Effector memory CD8-positive, alpha-beta T cell (primary cell): ENCODE results near the gene TUBGCP3.

Experiments
- ATAC-seq: fragments of 150-1000 bp; cut with Tn5 transposase; replicated peaks from 2 replicates; pipeline ENCODE4 v1.10.0; 2021; ENCODE audit warnings: mild to moderate bottlenecking, moderate library complexity
- DNase-seq, 3 experiments: peaks; one replicate each; pipeline ENCODE4 v3.0.0; 2021
- H3K27ac Mint-ChIP-seq, 2 donors: one replicate each; pipeline ENCODE4 v1.8.0; 2022; ENCODE audit warnings: mild to moderate bottlenecking in 2 of 2, mixed read lengths in 2 of 2, moderate library complexity in 2 of 2
- H3K27me3 Mint-ChIP-seq, 2 donors: one replicate each; pipeline ENCODE4 v1.8.0; 2022; ENCODE audit warnings: mixed read lengths in 2 of 2
- H3K36me3 Mint-ChIP-seq: one replicate; pipeline ENCODE4 v1.8.0; 2022; ENCODE audit warnings: mild to moderate bottlenecking, moderate library complexity, mixed read lengths; ENCODE audit not compliant: insufficient read depth
- H3K4me1 Mint-ChIP-seq, 2 donors: one replicate each; pipeline ENCODE4 v1.8.0; 2022; ENCODE audit warnings: low read depth in 2 of 2, mixed read lengths in 2 of 2
- H3K4me3 Mint-ChIP-seq, 2 donors: one replicate each; pipeline ENCODE4 v1.8.0; 2022; ENCODE audit warnings: mild to moderate bottlenecking in 2 of 2, mixed read lengths in 2 of 2, moderate library complexity in 2 of 2
- H3K9me3 Mint-ChIP-seq, 2 donors: one replicate each; pipeline ENCODE4 v1.8.0; 2022; ENCODE audit warnings: mixed read lengths in 2 of 2

The TUBGCP3 gene

DNA sequence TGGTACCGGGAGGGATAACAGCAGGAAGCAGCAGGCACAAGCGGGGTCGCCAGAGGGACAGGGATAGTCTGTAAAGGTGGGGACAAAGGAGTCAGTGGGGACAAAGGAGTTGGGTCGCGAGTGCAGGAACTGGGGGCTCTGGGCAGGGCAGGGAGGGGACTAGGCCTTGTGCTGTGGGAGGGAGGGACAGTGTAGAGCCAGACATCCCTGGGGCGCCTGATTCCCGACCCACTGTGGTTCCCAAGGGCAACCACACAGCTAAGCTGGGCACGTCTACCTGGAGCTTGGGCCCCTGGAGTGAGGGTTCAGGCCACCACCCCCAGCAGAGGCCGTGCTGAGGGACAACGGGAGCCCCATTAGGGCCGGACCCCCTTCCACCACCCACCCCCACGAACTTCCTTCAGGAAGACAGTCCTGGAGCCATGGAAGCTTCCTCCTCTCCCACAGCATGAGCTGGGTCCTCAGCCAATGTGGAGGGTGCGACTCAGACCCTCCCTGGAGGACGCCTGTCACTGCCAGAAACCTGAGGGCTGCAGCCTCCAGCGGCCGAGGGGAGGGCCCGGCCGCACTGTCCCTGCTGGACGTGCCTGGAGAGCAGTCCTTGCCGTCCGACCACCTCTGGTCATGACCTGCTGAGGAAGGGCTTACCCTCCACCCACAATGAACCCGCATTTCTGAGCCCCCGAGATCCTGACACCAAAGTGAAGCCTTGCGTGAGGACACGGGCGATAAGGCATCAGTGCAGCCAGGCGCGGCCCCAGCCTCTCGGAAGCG, 133.9 kb downstream of the TUBGCP3 start:
- ATAC-seq, result no peak
- no peak overlapping the region for H3K4me3 Mint-ChIP-seq
- no peaks in the 10 kb centered on the region for H3K4me1 Mint-ChIP-seq
- DNase-seq, result no peak
- peaks cover 0 to 27% of the 10 kb centered on the region in 2 donors for H3K27me3 Mint-ChIP-seq
- no peak overlapping the region for H3K27ac Mint-ChIP-seq
- H3K36me3 Mint-ChIP-seq, result no peaks in the 10 kb centered on the region
- peaks cover 0 to 7% of the 10 kb centered on the region in 2 donors for H3K9me3 Mint-ChIP-seq

DNA sequence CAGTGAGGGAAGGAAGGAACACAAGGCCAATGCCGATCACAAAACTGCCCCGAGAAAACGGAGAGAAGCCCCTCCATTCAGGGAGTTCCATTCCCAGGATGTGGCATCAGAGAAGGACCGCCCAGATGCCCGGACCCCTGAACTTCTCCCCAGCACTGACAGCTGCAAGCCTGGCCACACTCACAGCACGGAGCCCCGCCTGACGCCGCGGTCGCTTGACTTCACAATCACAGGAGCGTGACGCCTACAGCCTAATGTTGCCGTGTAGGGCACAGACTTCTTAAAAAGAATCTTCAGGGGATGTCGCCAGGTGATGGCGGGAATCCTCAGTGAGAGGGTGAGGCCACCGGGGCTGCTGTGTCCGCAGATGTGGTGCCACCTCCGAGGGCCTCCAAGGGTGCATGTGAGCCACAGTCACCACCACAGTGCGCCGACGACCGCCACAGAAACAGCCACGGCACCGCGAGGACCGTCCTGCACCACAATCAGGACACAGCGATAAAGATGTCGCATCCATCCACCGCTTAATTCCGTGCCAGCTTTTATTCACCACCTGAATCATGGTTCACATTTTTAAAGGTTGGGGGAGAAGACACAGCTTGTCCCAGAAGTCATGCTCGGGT, 134.6 kb downstream of the TUBGCP3 start:
- H3K27ac Mint-ChIP-seq, result no peak overlapping the region
- H3K27me3 Mint-ChIP-seq, result peaks cover 0 to 28% of the 10 kb centered on the region in 2 donors
- H3K4me3 Mint-ChIP-seq, result no peak overlapping the region
- no peaks in the 10 kb centered on the region for H3K36me3 Mint-ChIP-seq
- ATAC-seq (no peak), DNase-seq (no peak)
- no peaks in the 10 kb centered on the region for H3K4me1 Mint-ChIP-seq
- H3K9me3 Mint-ChIP-seq, result peaks cover 0 to 7% of the 10 kb centered on the region in 2 donors

DNA sequence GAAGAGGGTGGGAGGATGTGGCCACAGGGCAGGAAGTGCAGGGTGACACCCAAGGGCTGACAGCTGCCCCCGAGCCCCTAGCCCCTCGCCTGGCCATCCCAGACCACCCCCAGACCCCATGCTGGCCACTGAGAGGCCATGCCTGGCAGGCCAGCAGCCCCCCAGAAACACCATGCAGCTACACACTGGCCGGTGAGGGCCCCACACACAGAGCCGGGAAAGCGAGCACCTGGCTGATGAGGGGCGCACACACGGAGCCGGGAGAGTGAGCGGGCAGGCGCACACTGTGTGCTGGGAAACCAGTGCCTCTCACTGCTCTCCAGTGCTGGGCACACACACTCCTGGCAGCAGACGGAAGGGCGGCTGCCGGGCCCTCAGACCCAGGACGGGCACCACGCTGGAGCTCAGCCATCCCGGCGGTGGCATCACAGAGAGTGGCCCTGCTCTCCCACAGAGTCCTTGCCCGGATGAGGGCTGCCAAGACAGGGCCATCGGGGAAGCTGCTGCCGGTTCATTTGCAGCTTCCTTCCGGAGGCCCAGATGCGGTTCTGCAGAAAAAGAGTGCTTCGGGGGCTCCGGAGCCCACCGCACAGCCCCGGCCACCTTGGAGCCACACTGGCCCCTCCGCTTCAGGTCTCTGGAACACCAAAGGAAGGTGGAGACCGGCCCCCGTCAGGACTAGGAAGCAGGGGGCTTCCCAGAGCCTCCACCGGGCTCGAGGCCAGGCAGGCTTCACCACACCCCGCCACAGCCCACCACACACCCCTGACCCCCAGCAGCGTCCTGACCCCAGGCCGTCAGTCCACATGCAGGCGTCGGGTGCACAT, 135.4 kb downstream of the TUBGCP3 start:
- Mint-ChIP-seq H3K36me3 (no peaks in the 10 kb centered on the region), H3K9me3 (peaks cover 0 to 7% of the 10 kb centered on the region in 2 donors), H3K4me3 (no peak overlapping the region), H3K27ac (no peak overlapping the region), H3K4me1 (no peaks in the 10 kb centered on the region), H3K27me3 (peaks cover 0 to 29% of the 10 kb centered on the region in 2 donors)
- DNase-seq (no peak), ATAC-seq (no peak)

DNA sequence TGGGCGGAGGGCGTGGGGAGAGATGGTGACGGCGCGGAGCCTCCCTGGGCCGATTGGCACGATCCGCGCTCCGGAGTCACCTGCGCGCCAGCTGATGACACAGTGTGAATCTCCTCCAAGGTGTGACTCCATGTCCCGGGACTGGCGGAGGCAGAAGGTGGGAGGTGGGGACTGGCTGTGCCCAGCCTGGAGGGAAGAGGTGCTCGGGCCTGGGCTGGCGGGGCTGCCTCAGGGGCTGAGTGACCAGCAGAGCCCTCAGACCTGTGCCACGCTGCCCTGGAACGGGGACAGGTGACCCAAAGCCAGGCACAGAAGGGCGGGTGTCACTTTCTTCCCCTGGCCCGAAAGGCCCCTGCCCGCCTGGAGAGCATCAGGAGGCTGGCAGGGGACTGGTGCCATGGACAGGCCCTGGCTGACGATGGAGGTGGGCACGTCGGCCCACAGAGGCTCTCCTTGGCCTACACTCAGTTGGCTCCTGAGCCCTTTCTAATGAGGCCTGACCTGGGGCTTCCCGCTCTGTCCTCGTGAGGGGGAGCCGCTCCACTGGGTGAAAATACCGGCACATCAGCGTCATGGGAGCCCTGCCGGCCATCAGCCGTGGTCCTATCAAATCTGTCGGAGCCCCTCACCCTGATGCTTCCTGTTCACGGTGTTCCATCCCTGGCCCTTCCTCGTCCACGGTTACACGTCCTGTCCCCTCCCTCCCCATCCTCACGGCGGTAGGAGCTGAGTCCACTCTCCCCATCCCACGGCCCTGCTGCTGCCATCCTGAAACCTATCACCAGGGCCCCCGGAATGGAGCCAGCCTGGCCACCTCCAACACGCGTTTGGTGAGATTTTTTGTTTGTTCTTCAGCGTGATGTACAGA, 136.2 kb downstream of the TUBGCP3 start:
- DNase-seq, result no peak
- Mint-ChIP-seq H3K4me1 (no peaks in the 10 kb centered on the region), H3K27me3 (peaks cover 7 to 37% of the 10 kb centered on the region in 2 donors), H3K9me3 (peaks cover 0 to 7% of the 10 kb centered on the region in 2 donors), H3K27ac (no peak overlapping the region), H3K36me3 (no peaks in the 10 kb centered on the region), H3K4me3 (no peak overlapping the region)
- no peak for ATAC-seq

DNA sequence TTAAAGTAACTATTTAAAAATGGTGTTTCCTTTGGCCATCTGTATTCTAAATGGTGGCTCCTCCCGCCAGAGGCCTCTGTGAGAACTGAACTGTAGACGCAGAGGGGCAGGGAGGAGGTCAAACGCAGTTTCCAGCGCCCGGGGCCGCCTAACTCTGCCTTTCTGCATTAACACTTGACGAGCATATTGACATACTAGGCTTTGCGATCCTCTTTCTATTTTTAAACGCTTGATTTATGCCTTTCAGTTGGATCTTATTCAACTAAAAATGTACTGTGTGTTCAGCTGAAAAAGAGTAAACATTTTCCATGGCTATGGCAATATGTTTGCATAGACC, 137.1 kb downstream of the TUBGCP3 start:
- Mint-ChIP-seq H3K27me3 (peaks cover 7 to 37% of the 10 kb centered on the region in 2 donors), H3K9me3 (no peaks in the 10 kb centered on the region), H3K36me3 (no peaks in the 10 kb centered on the region), H3K4me3 (no peak overlapping the region), H3K4me1 (no peaks in the 10 kb centered on the region), H3K27ac (no peak overlapping the region)
- no peak for DNase-seq
- no peak for ATAC-seq

DNA sequence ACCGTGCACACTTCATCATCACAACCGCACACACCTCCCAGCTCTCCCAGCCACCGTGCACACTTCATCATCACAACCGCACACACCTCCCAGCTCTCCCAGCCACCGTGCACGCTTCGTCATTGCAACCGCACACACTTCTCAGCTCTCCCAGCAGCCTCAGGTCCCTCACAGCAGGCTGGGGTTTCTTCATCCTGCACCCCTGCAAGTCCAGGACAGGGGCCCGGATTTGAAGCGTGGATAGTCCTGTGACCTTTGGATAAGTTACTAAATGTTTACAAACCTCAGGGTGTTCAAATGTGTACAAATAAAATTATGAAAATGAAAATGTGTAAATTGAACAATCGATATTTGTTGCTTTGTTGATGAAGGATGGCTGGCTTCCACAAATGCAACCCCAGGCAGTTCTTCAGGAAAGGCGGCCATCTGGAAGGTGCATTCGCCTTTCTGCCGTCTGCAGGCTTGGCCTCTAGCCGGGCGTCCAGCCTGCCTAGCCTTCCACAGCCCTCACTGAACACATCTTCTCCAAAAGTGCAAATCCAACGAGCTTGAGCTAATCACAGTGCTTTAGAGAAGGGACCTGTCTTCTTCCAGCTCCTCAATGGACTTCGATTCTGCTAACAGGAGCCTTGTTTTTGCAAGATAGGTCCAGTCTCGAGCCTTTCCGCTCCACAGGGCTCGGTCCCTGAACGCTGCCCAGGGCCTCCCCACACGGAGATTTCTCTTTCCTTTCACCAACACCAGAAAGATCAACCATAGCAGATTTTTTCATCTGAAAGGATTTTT, 137.6 kb downstream of the TUBGCP3 start:
- no peak overlapping the region for H3K27ac Mint-ChIP-seq
- peaks cover 7 to 42% of the 10 kb centered on the region in 2 donors for H3K27me3 Mint-ChIP-seq
- no peaks in the 10 kb centered on the region for H3K36me3 Mint-ChIP-seq
- no peak for ATAC-seq
- H3K4me1 Mint-ChIP-seq, result no peaks in the 10 kb centered on the region
- no peaks in the 10 kb centered on the region for H3K9me3 Mint-ChIP-seq
- H3K4me3 Mint-ChIP-seq, result no peak overlapping the region
- DNase-seq, result no peak

DNA sequence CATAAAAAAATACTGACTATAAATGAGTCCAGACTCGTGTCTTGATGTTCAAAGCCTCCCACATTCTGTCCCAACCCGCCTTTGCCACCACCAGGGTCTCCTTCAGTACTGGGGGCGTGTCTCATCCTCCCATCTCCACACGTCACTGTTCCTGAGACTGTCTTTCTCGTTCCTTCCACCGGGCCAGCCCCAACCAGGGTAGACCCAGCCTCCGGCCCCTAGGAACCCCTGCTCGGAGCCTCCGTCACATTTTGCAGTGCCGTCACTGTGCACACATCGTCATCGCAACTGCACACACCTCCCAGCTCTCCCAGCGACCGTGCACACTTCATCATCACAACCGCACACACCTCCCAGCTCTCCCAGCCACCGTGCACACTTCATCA, 138.4 kb downstream of the TUBGCP3 start:
- H3K4me1 Mint-ChIP-seq, result no peaks in the 10 kb centered on the region
- no peak overlapping the region for H3K4me3 Mint-ChIP-seq
- H3K9me3 Mint-ChIP-seq, result no peaks in the 10 kb centered on the region
- no peaks in the 10 kb centered on the region for H3K36me3 Mint-ChIP-seq
- H3K27ac Mint-ChIP-seq, result no peak overlapping the region
- ATAC-seq, result no peak
- DNase-seq, result no peak
- H3K27me3 Mint-ChIP-seq, result peaks cover 7 to 43% of the 10 kb centered on the region in 2 donors

DNA sequence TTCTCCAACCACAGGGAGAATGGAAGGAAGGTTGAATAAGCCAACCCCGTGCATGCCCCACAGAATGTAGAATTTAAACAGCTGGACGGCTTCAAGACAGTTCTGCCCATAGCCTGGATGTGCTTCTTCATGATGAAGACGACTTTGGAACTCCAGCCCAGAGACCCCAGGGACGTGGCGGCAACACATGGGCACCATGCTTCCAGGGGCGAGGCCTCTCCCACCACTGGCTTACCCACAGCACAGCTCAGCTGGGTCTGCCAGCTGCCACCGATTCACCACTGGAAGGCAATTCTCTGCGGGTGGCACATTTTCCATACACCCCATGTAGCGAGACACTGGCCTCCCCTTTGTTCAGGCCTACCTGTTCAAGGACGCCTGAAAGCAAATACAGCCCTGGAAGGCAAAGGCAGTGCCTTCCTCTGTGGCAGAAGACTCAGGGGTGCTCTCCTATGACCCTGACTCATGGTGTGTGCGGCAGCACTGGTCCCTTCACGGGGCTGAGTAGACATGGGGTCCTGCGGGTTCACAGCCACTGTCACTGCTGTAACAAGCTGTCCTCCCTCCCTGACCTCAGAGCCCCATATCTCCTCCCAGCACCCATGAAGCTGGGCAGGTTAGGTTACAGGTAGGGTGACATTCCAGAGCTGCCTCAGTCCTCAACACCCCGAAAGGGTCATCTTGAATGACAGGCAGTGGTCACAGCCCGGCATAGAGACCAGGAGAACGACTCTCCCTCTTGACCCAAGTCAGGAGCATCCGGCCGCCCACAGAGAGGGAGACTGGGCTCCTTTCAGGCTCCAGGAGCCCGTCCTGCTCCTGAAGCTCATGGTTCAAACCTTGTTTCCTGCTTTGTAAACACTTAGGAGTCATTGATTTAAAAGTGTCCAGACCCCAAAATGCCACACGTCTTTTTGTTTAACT, 139.1 kb downstream of the TUBGCP3 start:
- DNase-seq (no peak), ATAC-seq (no peak)
- H3K4me1 Mint-ChIP-seq, result no peaks in the 10 kb centered on the region
- H3K36me3 Mint-ChIP-seq, result no peaks in the 10 kb centered on the region
- no peak overlapping the region for H3K4me3 Mint-ChIP-seq
- H3K27me3 Mint-ChIP-seq, result peaks cover 7 to 47% of the 10 kb centered on the region in 2 donors
- H3K27ac Mint-ChIP-seq, result no peak overlapping the region
- no peaks in the 10 kb centered on the region for H3K9me3 Mint-ChIP-seq

DNA sequence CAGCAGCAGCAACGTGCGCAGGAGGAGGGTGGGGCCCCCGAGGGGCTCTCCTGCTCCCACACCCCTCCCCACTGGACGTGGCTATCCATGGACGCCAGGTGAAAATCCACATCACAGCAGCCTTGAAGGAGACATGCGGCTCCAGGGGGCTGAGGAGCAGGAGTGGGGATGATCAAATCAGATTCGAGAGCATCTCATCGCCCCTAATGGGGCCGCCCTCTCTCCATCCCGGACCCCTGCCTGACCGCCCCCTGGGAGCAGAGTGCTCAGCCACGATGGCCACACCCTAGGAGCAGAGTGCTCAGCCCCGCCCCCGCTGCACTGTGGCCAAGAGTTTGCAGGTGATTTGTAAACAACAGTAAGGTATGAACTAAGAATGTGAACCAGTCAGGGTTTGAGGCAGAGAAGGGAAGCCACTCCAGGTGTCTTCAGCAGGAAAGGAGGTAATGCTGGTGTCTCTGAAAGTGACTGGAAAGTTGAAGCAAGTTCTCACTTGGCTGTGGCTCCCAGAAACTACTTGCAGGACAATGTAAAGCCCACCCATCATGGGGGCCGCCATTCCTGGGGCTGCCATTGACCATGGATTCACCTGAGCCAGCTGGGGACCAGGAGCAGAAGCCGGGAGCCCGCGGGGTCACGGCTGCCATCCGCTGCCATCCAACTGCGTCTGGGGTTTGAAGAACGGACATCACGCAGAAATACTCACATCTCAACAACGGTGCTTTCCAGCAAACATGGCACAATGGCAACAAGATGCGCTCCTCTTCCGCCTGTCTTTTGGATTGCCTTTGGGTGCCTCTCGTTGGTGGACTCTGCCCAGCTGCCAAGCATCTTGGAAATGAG, 140.0 kb downstream of the TUBGCP3 start:
- peaks cover 0 to 2% of the 10 kb centered on the region in 2 donors for H3K4me1 Mint-ChIP-seq
- no peaks in the 10 kb centered on the region for H3K9me3 Mint-ChIP-seq
- DNase-seq (no peak), ATAC-seq (no peak)
- H3K27ac Mint-ChIP-seq, result no peak overlapping the region
- H3K27me3 Mint-ChIP-seq, result peaks cover 13 to 56% of the 10 kb centered on the region in 2 donors
- no peak overlapping the region for H3K4me3 Mint-ChIP-seq
- H3K36me3 Mint-ChIP-seq, result no peaks in the 10 kb centered on the region

DNA sequence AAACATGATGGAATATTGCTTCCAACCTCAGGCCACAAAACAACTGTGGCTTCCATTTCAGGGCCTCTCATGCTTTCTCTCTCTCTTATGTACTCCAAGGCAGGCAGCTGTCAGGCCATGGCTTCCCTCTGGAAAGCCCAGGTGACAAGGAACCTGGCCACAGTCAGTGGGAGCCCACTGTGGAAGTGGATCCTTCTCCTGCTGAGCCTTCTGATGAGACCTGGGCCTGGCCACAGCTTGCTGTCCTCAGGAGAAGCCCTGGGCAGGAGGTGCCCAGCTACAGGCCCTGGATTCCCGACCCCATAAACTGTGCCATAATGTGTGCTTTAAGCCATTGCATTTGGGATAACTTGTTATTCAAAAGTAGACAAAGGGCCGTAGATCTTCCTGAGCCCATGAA, 140.6 kb downstream of the TUBGCP3 start:
- Mint-ChIP-seq H3K4me3 (no peak overlapping the region), H3K27ac (no peak overlapping the region), H3K27me3 (peaks cover 14 to 60% of the 10 kb centered on the region in 2 donors), H3K9me3 (no peaks in the 10 kb centered on the region), H3K36me3 (peaks cover 1% of the 10 kb centered on the region), H3K4me1 (peaks cover 0 to 2% of the 10 kb centered on the region in 2 donors)
- DNase-seq (no peak), ATAC-seq (no peak)

DNA sequence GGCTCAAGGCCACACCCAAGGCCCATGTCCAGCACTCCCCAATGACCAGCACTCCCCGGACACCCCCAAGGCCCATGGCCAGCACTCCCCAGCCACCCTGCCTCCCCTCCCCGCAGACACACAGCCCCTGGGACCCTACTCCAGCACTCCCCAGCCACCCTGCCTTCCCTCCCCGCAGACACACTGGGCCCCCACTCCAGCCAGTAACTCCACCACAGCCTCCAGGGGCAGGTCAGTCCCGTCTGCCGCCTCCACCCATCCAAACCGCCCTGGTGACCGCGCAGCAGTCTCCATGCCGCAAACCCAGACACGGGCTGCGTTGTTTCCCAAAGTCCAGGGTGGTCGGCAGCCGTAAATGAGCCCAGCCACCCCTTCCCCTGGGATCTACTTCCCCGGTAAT, 141.1 kb downstream of the TUBGCP3 start:
- no peak overlapping the region for H3K27ac Mint-ChIP-seq
- peaks cover 3% of the 10 kb centered on the region for H3K36me3 Mint-ChIP-seq
- no peak overlapping the region for H3K4me3 Mint-ChIP-seq
- DNase-seq, result no peak
- H3K9me3 Mint-ChIP-seq, result no peaks in the 10 kb centered on the region
- no peak for ATAC-seq
- H3K4me1 Mint-ChIP-seq, result peaks cover 0 to 2% of the 10 kb centered on the region in 2 donors
- H3K27me3 Mint-ChIP-seq, result peaks cover 16 to 62% of the 10 kb centered on the region in 2 donors
